Measurements from ENCODE around the gene KMT2C. TPM values are rescaled to one million over a fixed set of nuclear protein-coding genes. Genes with fewer than 3 reads are reported as not detected.

KMT2C gene
- total RNA-seq (2022; extraction: Qiagen RNA extraction; ENCODE audit: low read depth) = 7.6 to 10.1 TPM (median 9.7 TPM) in 5 replicates

GRCh38 chr7:152435384-152436110 is at the start of gene KMT2C:
Gene KMT2C, minus strand, starts transcription at chr7:152436003. Its CDS starts 217 bp downstream, at chr7:152435786.

Other genes with a start within 250 kb of the KMT2C start
- gene XRCC2, start 240.1 kb upstream of the KMT2C start, total RNA-seq (2022; extraction: Qiagen RNA extraction; ENCODE audit: low read depth) = 5.0 to 6.9 TPM (median 6.2 TPM) in 5 replicates

Measured in A549 treated with DMSO at 1 μM for 4 hours (cell line).